ENCODE data around the gene REX1BD. TPM values are rescaled to one million over a fixed set of nuclear protein-coding genes. Genes with fewer than 3 reads are reported as not detected.
"Not testable (repeated sequence)": the region's sequence is repeated elsewhere in the genome, so short reads cannot be mapped to it uniquely, and the experiment has no call there.

Gene REX1BD
- total and polyA plus RNA-seq, 2 donors (not counting 3 experiments of a cell fraction or from before 2014, with no cell fraction given): 64.4 to 90.9 TPM

DNA sequence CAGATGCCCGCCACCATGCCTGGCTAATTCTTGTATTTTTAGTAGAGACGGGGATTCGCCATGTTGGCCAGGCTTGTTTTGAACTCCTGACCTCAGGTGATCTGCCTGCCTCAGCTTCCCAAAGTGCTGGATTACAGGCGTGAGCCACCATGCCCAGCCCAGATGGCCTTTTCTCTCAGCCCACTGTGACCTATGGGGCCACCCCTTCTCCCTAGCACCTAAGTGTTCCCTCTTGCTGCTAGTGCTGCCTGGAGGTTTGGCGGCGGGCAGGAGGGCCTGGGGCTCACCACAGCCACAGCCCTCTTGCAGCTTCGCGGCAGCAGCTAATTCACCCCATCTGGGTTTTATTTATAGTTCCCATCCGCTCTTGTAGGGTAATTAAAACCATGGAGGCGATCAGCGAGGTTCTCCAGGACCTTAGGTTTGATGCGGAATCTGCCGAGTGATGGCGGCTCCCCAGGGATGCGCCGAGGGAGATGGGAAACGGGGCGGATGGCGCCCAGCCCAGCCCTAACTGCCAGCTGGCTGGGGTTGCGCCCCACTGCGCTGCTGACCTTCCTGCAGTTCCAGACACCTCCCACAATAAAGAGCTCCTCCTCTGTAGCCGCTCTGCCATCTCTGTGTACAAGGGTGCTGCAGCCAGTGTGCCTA, 3.3 kb downstream of the REX1BD start:
- Histone ChIP-seq H3K9me3 (replicated peaks; ENCODE audit: control insufficient read depth, insufficient read depth, low read length) (no peaks in the 10 kb centered on the region), H3K4me3 (replicated peaks in 1 of 3; ENCODE audit: insufficient read depth in 1 of 3, low read depth in 1 of 3, low read length in 3 of 3) (no peak overlapping the region), H2AFZ (ENCODE audit: low read depth, low read length) (no peak overlapping the region), H3K27me3 (ENCODE audit: control insufficient read depth in 2 of 2, insufficient read depth in 2 of 2, low read length in 2 of 2) (no peaks in the 10 kb centered on the region), H3K9me1 (replicated peaks; ENCODE audit: control insufficient read depth, extremely low read depth, insufficient read depth, low read length) (no peaks in the 10 kb centered on the region), H4K20me1 (replicated peaks; ENCODE audit: control insufficient read depth, extremely low read depth, insufficient read depth, low read length) (no peaks in the 10 kb centered on the region), H3K4me1 (ENCODE audit: control insufficient read depth, extremely low read depth, insufficient read depth, low read length) (peaks cover 20% of the 10 kb centered on the region), H3K36me3 (ENCODE audit: control insufficient read depth in 2 of 2, extremely low read depth in 1 of 2, insufficient read depth in 2 of 2, low read length in 2 of 2) (peaks cover 0 to 2% of the 10 kb centered on the region in 2 experiments), H3K9ac (replicated peaks; ENCODE audit: extremely low read depth, insufficient read depth, low read length) (no peak overlapping the region), H3K79me2 (ENCODE audit: control insufficient read depth, insufficient read depth, low read length) (no peaks in the 10 kb centered on the region), H3K4me2 (ENCODE audit: insufficient read depth, low read length) (no peak overlapping the region), H3K27ac (ENCODE audit: insufficient read depth, low read depth, low read length) (no peak overlapping the region)
- no peak for FAIRE-seq
- ChIA-PET POLR2A (no interaction called here), CTCF (interaction anchor here (0.6 to 4.4 kb wide), 2 partner anchors 30 to 255 kb away, joined by 3 to 65 read pairs; no protein-coding TSS in a partner anchor)
- dilution Hi-C loops (cut with MboI; ENCODE audit: extremely low pct_ligation_motif_present, low sequenced_read_pairs): no loop called here
- no TSS peak for BruUV-seq (replicated peaks)
- DNase-seq (ENCODE audit: low read depth, low spot score): no peak
- TF ChIP-seq EZH2 (IDR thresholded peaks at IDR 0.05; ENCODE audit: borderline replicate concordance, low read depth, low read length, severe bottlenecking) (no peak), POLR2A (IDR thresholded peaks at IDR 0.05; ENCODE audit: low read depth, low read length) (no peak)
- intact Hi-C loops (cut with micrococcal nuclease): no loop called here

DNA sequence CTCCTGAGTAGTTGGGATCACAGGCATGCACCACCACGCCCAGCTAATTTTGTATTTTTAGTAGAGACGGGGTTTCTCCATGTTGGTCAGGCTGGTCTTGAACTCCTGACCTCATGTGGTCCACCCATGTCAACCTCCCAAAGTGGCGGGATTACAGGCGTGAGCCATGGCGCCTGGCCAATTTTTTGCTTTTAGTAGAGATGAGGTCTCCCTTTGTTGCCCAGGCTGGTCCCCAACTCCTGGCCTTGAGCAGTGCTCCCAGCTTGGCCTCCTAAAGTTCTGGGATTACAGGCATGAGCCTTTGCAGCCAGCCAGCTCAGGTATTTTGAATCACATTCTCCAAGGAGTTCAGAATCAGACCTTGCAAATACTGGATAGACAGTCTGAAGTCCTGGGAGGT, 4.1 kb downstream of the REX1BD start:
- CTCF ChIA-PET: interaction anchor here (0.8 to 4.4 kb wide), 4 partner anchors 21 to 254 kb away, joined by 3 to 65 read pairs (median 8); partner anchors contain the start of gene UBA52
- intact Hi-C loops (cut with micrococcal nuclease); H3K36me3 ChIP-seq (ENCODE audit: control insufficient read depth in 2 of 2, extremely low read depth in 1 of 2, insufficient read depth in 2 of 2, low read length in 2 of 2); DNase-seq (ENCODE audit: low read depth, low spot score); H2AFZ ChIP-seq (ENCODE audit: low read depth, low read length); H3K9me1 ChIP-seq (replicated peaks; ENCODE audit: control insufficient read depth, extremely low read depth, insufficient read depth, low read length); H3K4me3 ChIP-seq (replicated peaks in 1 of 3; ENCODE audit: insufficient read depth in 1 of 3, low read depth in 1 of 3, low read length in 3 of 3); H3K79me2 ChIP-seq (ENCODE audit: control insufficient read depth, insufficient read depth, low read length); H3K9ac ChIP-seq (replicated peaks; ENCODE audit: extremely low read depth, insufficient read depth, low read length); H3K27ac ChIP-seq (ENCODE audit: insufficient read depth, low read depth, low read length); H3K4me2 ChIP-seq (ENCODE audit: insufficient read depth, low read length); H4K20me1 ChIP-seq (replicated peaks; ENCODE audit: control insufficient read depth, extremely low read depth, insufficient read depth, low read length); BruUV-seq (replicated peaks); H3K27me3 ChIP-seq (ENCODE audit: control insufficient read depth in 2 of 2, insufficient read depth in 2 of 2, low read length in 2 of 2); POLR2A ChIA-PET; FAIRE-seq; H3K9me3 ChIP-seq (replicated peaks; ENCODE audit: control insufficient read depth, insufficient read depth, low read length); dilution Hi-C loops (cut with MboI; ENCODE audit: extremely low pct_ligation_motif_present, low sequenced_read_pairs): not testable (repeated sequence)
- peaks cover 20% of the 10 kb centered on the region for H3K4me1 ChIP-seq (ENCODE audit: control insufficient read depth, extremely low read depth, insufficient read depth, low read length)
